ENCODE results near the gene CCT5. TPM values are rescaled to one million over a fixed set of nuclear protein-coding genes. Genes with fewer than 3 reads are reported as not detected.
"Not testable (repeated sequence)": the region's sequence is repeated elsewhere in the genome, so short reads cannot be mapped to it uniquely, and the experiment has no call there.

The CCT5 gene
- total and polyA plus RNA-seq, 10 donors = 76.9 to 150 (median 115) TPM

GRCh38 chr5:10268100-10268499 is 18.0 kb downstream of the CCT5 start:
- TF ChIP-seq POLR2A (IDR thresholded peaks at IDR 0.05) (no peak), POLR2AphosphoS5 (IDR thresholded peaks at IDR 0.05) (no peak)
- TF ChIP-seq, protein P1, sequence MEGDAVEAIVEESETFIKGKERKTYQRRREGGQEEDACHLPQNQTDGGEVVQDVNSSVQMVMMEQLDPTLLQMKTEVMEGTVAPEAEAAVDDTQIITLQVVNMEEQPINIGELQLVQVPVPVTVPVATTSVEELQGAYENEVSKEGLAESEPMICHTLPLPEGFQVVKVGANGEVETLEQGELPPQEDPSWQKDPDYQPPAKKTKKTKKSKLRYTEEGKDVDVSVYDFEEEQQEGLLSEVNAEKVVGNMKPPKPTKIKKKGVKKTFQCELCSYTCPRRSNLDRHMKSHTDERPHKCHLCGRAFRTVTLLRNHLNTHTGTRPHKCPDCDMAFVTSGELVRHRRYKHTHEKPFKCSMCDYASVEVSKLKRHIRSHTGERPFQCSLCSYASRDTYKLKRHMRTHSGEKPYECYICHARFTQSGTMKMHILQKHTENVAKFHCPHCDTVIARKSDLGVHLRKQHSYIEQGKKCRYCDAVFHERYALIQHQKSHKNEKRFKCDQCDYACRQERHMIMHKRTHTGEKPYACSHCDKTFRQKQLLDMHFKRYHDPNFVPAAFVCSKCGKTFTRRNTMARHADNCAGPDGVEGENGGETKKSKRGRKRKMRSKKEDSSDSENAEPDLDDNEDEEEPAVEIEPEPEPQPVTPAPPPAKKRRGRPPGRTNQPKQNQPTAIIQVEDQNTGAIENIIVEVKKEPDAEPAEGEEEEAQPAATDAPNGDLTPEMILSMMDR (IDR thresholded peaks at IDR 0.05 in 8 of 11, conservative IDR thresholded peaks at IDR 0.05 in 3 of 11) = no peak
- H3K4me3 ChIP-seq = no peak overlapping the region
- DNase-seq = no peak
- WGBS, 5 donors = 90 to 97% (median 95%) methylated on average over 10 of the region's 10 CpGs
- no peak overlapping the region for H3K27ac ChIP-seq
- intact Hi-C loops (cut with DNase I; ENCODE audit: low total_unique reads) = no loop called here
- no peaks in the 10 kb centered on the region for H3K9me3 ChIP-seq
- no peaks in the 10 kb centered on the region for H3K27me3 ChIP-seq (replicated peaks in 1 of 7)
- peaks cover 0 to 8% (median 0%) of the 10 kb centered on the region in 6 donors for H3K4me1 ChIP-seq
- H3K36me3 ChIP-seq = peaks cover 0 to 35% (median 27%) of the 10 kb centered on the region in 6 donors

DNA sequence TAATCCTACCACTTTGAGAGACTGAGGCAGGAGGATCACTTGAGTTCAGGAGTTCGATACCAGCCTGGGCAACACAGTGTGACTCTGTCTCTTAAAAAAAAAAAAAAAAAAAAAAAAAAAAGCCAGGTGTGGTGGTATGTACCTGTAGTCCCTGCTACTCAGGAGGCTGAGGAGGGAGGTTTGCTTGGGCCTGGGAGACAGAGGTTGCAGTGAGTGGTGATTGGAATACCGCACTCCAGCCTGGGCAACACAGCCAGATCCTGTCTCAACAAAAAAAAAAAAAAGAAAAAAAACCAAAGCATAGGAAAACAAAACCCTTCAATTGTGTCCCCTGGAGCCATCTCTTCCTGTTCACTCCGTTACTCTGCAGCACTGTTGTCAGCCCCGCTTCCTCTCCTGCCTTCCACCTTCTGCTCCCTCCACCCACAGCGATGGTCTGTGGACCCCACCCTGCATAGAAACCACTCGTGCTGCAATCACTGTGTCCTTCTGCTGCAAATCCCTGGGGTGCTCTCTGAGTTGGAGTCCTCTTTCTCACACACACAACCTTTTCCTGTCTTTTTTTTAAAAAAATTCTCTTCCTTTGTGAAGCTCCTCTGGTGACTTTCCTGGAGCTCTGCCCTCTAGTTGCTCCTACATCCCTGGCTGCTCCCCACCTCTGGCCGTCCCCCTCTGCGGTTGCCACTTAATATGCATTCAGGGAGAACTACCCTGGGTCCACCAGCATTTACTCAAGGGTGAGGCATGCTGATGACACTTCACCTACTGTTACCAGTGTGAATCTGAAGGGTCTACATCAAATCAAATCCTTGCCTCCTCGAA is 22.2 kb downstream of the CCT5 start:
- H3K27ac ChIP-seq = no peak overlapping the region
- 63 to 72% (median 71%) methylated on average over 8 to 9 of the region's 9 CpGs for WGBS, 5 donors

DNA sequence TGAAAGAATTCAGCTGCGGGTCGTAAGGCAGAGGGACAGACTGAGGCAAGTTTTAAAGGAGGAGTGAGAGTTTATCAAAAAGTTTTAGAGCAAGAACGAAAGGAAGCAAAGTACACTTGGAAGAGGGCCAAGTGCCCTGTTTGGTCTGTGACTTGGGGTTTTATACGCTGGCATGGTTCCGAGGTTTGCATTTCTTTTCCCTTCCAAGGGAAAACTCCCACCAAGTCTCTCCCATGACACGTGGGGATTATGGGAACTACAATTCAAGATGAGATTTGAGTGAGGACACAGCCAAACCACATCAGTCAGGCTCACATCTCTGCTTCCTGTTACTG is 22.8 kb downstream of the CCT5 start:
- H3K9me3 ChIP-seq; H3K4me3 ChIP-seq; intact Hi-C loops (cut with DNase I; ENCODE audit: low total_unique reads); DNase-seq; H3K27ac ChIP-seq; H3K36me3 ChIP-seq; H3K27me3 ChIP-seq (replicated peaks in 1 of 7); H3K4me1 ChIP-seq: not testable (repeated sequence)
- WGBS, 5 donors = 70 to 79% (median 76%) methylated on average over 6 of the region's 6 CpGs

More for the DNA sequence above, 22.2 kb downstream of the CCT5 start:
- intact Hi-C loops (cut with DNase I; ENCODE audit: low total_unique reads) = no loop called here
- Histone ChIP-seq H3K4me1 (no peaks in the 10 kb centered on the region), H3K4me3 (no peak overlapping the region), H3K27me3 (replicated peaks in 1 of 7) (no peaks in the 10 kb centered on the region), H3K9me3 (no peaks in the 10 kb centered on the region), H3K36me3 (no peaks in the 10 kb centered on the region)
- TF ChIP-seq, protein P1 (IDR thresholded peaks at IDR 0.05 in 8 of 11, conservative IDR thresholded peaks at IDR 0.05 in 3 of 11) = no peak
- TF ChIP-seq POLR2A (IDR thresholded peaks at IDR 0.05) (no peak), POLR2AphosphoS5 (IDR thresholded peaks at IDR 0.05) (no peak)
- DNase-seq = no peak

DNA sequence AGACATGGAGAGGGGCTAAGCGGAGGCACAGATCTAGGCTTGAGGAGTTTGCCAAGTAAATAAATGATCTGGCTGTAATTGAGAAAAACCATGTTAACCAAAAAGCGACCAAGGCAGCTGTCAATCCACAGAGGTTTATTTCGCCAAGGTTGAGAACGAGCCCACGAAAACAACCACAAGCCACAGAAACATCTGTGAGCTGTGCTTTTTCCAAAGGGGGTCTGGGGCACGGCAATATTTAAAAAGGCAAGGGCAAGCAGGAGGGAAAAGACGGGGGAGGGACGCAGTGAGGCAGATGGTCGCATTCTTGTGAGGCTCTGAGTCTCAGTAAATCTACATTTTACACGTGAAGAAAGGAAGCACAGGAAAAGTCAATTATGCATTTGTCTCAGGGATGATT is 25.4 kb downstream of the CCT5 start:
- H3K27ac ChIP-seq = no peak overlapping the region
- TF ChIP-seq POLR2A (IDR thresholded peaks at IDR 0.05) = no peak
- TF ChIP-seq, protein P1 (IDR thresholded peaks at IDR 0.05 in 8 of 11, conservative IDR thresholded peaks at IDR 0.05 in 3 of 11) = no peak
- no peak for TF ChIP-seq POLR2AphosphoS5 (IDR thresholded peaks at IDR 0.05)
- no peaks in the 10 kb centered on the region for H3K4me1 ChIP-seq
- DNase-seq = no peak
- H3K9me3 ChIP-seq = no peaks in the 10 kb centered on the region
- H3K4me3 ChIP-seq = no peak overlapping the region
- H3K36me3 ChIP-seq = no peaks in the 10 kb centered on the region
- intact Hi-C loops (cut with DNase I; ENCODE audit: low total_unique reads) = no loop called here
- WGBS, 5 donors = 37 to 63% (median 57%) methylated on average over 10 of the region's 10 CpGs
- no peaks in the 10 kb centered on the region for H3K27me3 ChIP-seq (replicated peaks in 1 of 7)
